Measurements from ENCODE around the gene SLC17A3.

SLC17A3 gene

DNA sequence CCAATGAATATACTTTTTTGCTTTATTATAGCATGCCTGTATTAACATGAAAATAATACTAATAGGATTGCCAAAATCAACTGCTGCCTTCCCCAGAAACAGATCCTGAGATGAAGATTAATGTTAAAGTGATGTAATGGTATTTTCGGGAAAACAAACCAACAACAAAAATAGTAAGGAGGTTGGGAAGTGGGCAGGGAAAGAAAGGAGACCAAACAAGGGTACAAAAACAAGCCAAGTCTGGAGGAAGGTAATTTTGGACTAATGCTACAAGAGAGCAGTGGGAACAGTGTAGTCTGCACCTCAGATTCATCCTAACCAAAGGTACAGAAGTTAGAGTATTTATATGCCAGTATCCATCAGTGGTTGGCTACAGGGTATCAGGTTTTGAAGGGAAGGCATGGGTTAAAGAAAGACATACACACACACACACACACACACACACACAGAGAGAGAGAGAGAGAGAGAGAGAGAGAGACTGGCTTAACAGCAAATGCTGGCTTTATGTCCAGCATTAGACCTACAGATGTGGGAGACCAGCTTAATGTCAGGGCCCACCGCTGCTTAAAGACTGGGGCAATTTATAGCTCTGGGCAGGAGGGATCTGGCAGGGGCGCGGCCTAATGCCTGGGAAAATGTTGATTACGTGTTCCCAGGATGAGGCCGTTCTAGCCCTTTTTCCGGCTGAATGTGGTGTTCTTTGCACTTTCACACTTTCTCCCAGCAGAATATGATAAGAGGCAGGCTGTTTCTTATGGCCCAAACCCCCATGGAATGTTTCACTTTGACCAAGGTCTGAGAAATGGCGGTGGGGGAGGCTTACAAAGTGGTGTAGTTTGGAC lies 38.4 kb downstream of the SLC17A3 start:
- intact Hi-C loops (cut with micrococcal nuclease): no loop called here
- Mint-ChIP-seq H3K4me3 (no peak overlapping the region), H3K27ac (no peak overlapping the region), H3K9me3 (no peaks in the 10 kb centered on the region), H3K4me1 (ENCODE audit: low read depth) (no peaks in the 10 kb centered on the region), H3K36me3 (ENCODE audit: low read depth) (no peaks in the 10 kb centered on the region), H3K27me3 (no peaks in the 10 kb centered on the region)

DNA sequence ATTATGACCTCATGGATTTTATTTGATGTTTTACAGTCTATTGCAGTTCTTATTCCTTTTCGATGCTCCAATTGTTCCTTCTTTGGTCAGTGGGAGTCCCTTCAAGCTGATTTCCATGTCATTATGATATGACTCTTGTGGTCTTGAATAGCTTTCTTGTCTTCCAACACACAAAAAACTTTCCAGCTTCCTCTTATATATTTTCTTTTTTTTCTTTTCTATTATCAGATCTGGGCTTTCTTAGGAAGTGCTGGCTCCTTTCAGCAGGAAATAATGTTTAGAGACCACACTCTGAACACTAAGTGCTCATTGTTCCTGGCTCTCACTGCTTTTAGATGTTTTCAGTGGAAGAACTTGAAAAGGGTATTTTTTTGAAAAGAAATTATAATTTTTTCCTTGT lies 39.1 kb downstream of the SLC17A3 start:
- no peaks in the 10 kb centered on the region for H3K9me3 Mint-ChIP-seq
- H3K36me3 Mint-ChIP-seq (ENCODE audit: low read depth): no peaks in the 10 kb centered on the region
- no peaks in the 10 kb centered on the region for H3K4me1 Mint-ChIP-seq (ENCODE audit: low read depth)
- intact Hi-C loops (cut with micrococcal nuclease): no loop called here
- no peak overlapping the region for H3K4me3 Mint-ChIP-seq
- H3K27ac Mint-ChIP-seq: no peak overlapping the region
- H3K27me3 Mint-ChIP-seq: no peaks in the 10 kb centered on the region

DNA sequence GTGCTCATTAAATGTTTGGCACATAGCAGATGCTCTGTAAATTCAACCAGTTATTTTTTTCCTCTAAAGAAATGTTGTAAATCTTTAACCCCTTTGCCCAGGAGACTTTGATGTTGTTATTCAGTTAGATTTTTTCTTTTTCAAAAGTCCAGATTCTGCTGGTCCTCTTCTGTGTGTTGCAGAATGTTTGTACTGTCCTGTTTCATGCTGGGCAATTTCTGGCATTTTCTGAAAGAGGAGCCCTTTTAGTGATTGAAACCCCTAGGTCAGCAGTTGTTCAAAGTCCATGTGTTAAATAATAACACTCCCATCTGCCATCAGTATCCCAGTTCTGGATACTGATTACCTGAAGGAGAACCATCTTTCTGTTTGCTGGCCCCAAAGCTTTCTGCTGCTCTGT lies 40.9 kb downstream of the SLC17A3 start:
- Mint-ChIP-seq H3K27me3 (no peaks in the 10 kb centered on the region), H3K9me3 (no peaks in the 10 kb centered on the region), H3K27ac (no peak overlapping the region), H3K4me1 (ENCODE audit: low read depth) (no peaks in the 10 kb centered on the region), H3K4me3 (no peak overlapping the region), H3K36me3 (ENCODE audit: low read depth) (no peaks in the 10 kb centered on the region)
- intact Hi-C loops (cut with micrococcal nuclease): no loop called here

DNA sequence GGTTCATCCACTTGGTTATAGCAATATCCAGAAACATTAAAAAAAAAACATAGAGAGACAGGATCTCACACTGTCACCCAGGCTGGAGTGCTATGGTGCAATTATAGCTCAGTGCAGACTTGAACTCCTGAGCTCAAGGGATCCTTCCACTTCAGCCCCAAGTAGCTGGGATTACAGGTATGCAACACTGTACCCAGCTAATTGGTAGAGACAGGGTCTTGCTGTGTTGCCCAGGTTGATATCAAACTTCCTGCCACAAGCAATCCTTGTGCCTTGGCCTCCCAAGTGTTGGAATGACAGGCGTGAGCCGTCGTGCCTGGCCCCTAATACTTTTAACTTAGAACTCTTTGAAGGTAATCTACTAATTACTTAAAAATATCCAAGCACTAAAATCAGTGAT lies 41.4 kb downstream of the SLC17A3 start:
- Mint-ChIP-seq H3K9me3 (no peaks in the 10 kb centered on the region), H3K36me3 (ENCODE audit: low read depth) (no peaks in the 10 kb centered on the region), H3K27ac (no peak overlapping the region), H3K27me3 (no peaks in the 10 kb centered on the region), H3K4me3 (no peak overlapping the region), H3K4me1 (ENCODE audit: low read depth) (no peaks in the 10 kb centered on the region)
- intact Hi-C loops (cut with micrococcal nuclease): no loop called here

DNA sequence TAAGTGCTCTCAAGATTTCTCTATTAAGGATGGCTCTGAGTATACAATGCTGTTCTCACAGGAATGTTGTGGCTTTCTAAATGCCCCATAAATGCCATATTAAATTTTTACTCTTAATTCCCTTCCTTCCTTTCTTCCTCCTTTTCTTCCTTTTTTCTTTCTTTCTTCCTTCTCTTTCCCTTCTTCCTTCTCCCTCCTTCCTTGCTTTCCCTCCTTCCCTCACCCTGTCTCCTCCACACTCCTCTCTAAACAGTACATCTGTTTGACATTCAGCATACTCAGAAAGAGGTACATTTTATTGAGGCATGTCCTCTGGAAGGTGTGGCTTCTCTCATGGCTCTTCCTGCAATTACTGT lies 41.8 kb downstream of the SLC17A3 start:
- Mint-ChIP-seq H3K27me3 (no peaks in the 10 kb centered on the region), H3K36me3 (ENCODE audit: low read depth) (no peaks in the 10 kb centered on the region), H3K9me3 (no peaks in the 10 kb centered on the region), H3K4me1 (ENCODE audit: low read depth) (no peaks in the 10 kb centered on the region), H3K27ac (no peak overlapping the region), H3K4me3 (no peak overlapping the region)
- intact Hi-C loops (cut with micrococcal nuclease): no loop called here

DNA sequence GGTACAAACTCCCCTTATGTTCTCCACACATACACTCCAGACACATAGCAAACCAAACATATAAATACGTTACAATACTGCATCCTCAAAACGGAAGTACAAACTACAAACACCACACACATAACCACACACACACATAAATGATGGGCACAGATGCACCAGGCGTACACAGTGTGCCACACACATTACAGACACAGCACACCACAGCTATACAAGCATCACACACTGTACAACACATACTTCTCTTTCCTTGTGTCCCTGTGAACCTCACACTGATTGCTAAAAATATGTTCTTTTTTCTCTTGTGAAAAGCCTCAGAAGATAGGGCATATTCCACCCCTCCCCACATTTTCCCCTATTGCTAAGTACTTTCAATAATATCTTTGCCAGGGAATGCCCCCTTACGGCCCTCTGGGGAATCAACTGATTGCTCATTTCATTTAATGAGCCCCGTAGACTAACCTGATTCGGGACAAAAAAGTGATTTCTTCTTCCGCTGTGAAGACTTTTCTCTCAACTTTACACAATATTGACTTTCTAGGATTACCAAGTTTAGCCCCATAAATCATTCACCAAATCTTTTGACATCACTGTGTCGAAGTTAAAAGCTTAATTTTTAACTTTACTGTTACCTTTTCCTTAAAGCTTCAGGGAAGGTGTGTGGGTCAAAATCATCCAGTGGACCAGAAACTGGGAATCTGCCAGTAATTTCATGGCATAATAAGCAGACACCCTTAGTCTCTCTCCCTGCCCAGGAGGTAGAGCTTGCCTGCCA lies 42.3 kb downstream of the SLC17A3 start, which contains the start of gene SLC17A1:
TSS of gene SLC17A1 (minus strand) at position 521 of the 775 bp plus-strand sequence. CDS start 1,495 bp downstream, outside the sequence.
- Mint-ChIP-seq H3K27ac (no peak within 1 kb of the TSS), H3K27me3 (no peaks in the 10 kb centered on the region), H3K4me1 (ENCODE audit: low read depth) (no peaks in the 10 kb centered on the region), H3K4me3 (no peak within 1 kb of the TSS), H3K9me3 (no peaks in the 10 kb centered on the region), H3K36me3 (ENCODE audit: low read depth) (no peaks in the 10 kb centered on the region)
- intact Hi-C loops (cut with micrococcal nuclease): no loop called here

DNA sequence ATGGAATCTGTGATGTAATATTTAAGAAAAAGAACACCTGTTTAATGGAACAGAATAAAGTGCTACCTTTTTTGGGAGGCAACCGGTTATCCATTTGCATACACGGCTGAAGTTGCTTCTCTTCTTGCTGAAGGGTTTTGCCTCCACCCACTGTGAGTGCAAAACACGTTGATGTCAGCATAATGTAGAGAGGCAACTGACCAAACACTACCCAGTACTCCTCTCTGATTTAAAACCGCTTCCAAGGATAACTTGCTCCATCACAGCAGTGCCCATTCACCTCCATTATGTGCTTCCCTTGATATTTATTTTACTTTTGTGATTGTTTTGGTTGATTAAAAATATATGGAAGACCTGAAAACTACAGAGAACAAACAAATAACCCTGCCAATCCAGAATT lies 43.6 kb downstream of the SLC17A3 start:
- peaks cover under 1% of the 10 kb centered on the region for H3K27me3 Mint-ChIP-seq

DNA sequence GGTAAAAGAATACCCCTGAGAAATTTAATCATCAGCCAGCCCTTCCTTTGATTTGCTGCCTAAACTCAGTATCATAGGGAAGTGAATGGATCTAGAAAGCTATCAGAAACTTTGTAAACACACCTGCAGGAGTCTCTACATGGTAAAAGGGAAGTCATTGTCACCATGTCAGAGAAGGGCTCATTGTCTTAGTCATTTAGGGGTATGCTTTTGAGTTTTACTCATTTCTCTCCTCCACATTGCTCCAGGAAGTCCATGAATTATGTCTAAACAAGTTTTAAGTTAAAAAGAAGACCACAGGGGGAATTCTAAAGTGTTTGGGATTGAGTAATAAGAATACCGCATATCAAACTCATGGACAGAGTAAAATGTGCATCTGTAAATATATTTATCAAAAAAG lies 44.7 kb downstream of the SLC17A3 start:
- no peaks in the 10 kb centered on the region for H3K36me3 Mint-ChIP-seq (ENCODE audit: low read depth)
- no peak overlapping the region for H3K4me3 Mint-ChIP-seq
- no peaks in the 10 kb centered on the region for H3K9me3 Mint-ChIP-seq
- intact Hi-C loops (cut with micrococcal nuclease): no loop called here
- H3K4me1 Mint-ChIP-seq (ENCODE audit: low read depth): no peaks in the 10 kb centered on the region
- H3K27ac Mint-ChIP-seq: no peak overlapping the region
- peaks cover 1% of the 10 kb centered on the region for H3K27me3 Mint-ChIP-seq

More for the DNA sequence above, 43.6 kb downstream of the SLC17A3 start:
- no peak overlapping the region for H3K4me3 Mint-ChIP-seq
- no peaks in the 10 kb centered on the region for H3K4me1 Mint-ChIP-seq (ENCODE audit: low read depth)
- no peak overlapping the region for H3K27ac Mint-ChIP-seq
- H3K36me3 Mint-ChIP-seq (ENCODE audit: low read depth): no peaks in the 10 kb centered on the region
- intact Hi-C loops (cut with micrococcal nuclease): no loop called here
- H3K9me3 Mint-ChIP-seq: no peaks in the 10 kb centered on the region

DNA sequence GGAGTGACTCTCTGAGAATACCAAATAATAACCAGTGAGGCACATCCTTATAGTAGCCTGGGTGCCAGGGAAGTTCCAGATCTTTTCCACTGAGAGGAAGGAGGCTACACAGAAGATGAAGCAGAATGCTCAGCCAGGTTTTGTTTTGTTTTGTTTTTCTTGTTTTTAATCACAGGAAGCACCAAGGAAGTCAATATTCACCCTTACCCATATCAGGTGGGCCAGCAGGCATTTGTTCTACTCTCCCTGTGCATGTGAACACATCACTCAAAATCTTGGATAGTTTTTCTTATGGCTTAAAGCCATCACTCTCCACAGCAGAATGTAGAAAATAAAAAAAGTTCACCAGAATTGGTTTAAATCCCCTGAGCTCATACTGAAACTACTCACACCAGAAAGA lies 52.7 kb downstream of the SLC17A3 start:
- peaks cover 3% of the 10 kb centered on the region for H3K27me3 Mint-ChIP-seq
- H3K9me3 Mint-ChIP-seq: no peaks in the 10 kb centered on the region
- H3K27ac Mint-ChIP-seq: no peak overlapping the region
- intact Hi-C loops (cut with micrococcal nuclease): no loop called here
- no peaks in the 10 kb centered on the region for H3K36me3 Mint-ChIP-seq (ENCODE audit: low read depth)
- H3K4me3 Mint-ChIP-seq: no peak overlapping the region
- no peaks in the 10 kb centered on the region for H3K4me1 Mint-ChIP-seq (ENCODE audit: low read depth)

DNA sequence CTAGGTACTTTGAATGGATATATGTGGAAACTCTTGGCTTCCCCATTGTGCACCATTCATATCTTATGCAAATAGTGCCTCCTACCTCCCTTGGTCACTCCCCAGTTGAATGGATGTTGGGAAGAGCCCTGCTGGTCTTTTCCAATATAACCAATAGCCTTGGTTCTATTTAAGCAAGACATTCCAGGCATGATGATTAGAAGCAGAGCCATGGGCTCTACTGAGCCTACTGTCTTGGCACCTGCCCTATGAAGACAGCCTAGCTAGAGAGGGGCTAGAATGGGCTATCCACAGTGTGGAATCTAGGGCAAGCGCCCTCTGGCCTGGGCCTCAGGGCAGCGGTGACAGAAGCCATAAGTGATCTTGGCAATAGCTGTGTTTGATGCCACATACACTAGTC lies 57.8 kb downstream of the SLC17A3 start:
- H3K9me3 Mint-ChIP-seq: no peaks in the 10 kb centered on the region
- no peaks in the 10 kb centered on the region for H3K4me1 Mint-ChIP-seq (ENCODE audit: low read depth)
- H3K4me3 Mint-ChIP-seq: no peak overlapping the region
- intact Hi-C loops (cut with micrococcal nuclease): no loop called here
- no peaks in the 10 kb centered on the region for H3K36me3 Mint-ChIP-seq (ENCODE audit: low read depth)
- peaks cover 2% of the 10 kb centered on the region for H3K27me3 Mint-ChIP-seq
- no peak overlapping the region for H3K27ac Mint-ChIP-seq

DNA sequence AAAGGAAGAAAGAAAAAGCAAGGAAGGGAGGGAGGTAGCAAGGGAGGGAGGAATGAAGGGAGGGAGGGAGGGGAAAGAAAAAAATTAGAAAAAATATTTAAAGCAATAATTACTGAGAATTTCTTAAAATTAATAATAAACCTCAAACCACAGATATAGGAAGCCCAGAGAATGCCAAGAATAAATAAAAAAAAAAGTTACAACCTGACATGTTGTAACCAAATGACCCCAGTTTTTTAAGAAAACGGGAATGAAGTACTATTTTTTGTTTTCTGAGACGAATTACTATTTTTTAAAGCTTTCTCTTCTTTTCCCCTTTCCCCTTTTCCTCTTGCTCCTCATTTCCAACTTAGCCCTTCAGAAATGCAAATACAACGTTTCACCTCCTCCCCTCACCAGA lies 58.8 kb downstream of the SLC17A3 start:
- Mint-ChIP-seq H3K4me1 (ENCODE audit: low read depth) (no peaks in the 10 kb centered on the region), H3K9me3 (no peaks in the 10 kb centered on the region), H3K27me3 (peaks cover 2% of the 10 kb centered on the region)

DNA sequence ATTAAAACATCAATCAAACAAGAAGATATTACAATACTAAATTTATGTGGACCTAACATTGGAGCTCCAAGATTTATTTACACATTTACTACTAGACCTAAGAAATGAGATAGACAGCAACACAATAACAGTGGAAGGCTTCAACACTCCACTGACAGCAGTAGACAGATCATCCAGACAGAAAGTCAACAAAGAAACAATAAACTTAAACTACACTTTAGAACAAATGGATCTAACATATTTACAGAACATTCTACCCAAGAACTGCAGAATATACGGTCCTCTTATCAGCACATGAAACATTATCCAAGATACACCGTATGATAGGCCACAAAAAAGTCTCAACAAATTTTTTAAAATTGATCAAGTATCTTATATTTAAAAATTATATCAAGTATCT lies 69.2 kb downstream of the SLC17A3 start:
- H3K4me3 Mint-ChIP-seq: no peak overlapping the region

More for the DNA sequence above, 58.8 kb downstream of the SLC17A3 start:
- no peak overlapping the region for H3K27ac Mint-ChIP-seq
- no peak overlapping the region for H3K4me3 Mint-ChIP-seq
- intact Hi-C loops (cut with micrococcal nuclease): no loop called here
- H3K36me3 Mint-ChIP-seq (ENCODE audit: low read depth): no peaks in the 10 kb centered on the region

DNA sequence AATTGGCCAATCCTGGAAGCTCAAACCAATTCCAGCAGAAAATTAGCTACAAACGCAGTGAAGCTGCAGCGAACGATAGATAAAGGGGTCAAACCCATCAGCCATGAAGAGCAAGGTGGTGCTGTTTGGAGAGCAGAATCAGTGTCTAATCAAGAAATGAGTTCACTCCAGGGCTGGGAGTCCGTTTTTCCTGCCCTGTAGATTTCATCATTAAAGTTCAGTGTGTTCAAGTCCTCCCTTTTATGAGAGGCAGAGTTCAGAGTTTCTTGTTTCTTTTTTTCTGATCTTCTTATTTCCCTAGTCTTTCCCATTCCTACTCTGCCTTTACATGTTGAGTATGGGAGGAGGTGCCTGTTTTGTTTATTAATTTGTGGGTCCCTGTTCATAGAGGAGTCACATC lies 72.6 kb downstream of the SLC17A3 start:
- Mint-ChIP-seq H3K9me3 (no peaks in the 10 kb centered on the region), H3K4me1 (ENCODE audit: low read depth) (no peaks in the 10 kb centered on the region), H3K4me3 (no peak overlapping the region), H3K27me3 (no peaks in the 10 kb centered on the region), H3K36me3 (ENCODE audit: low read depth) (no peaks in the 10 kb centered on the region), H3K27ac (no peak overlapping the region)
- intact Hi-C loops (cut with micrococcal nuclease): no loop called here

More for the DNA sequence above, 69.2 kb downstream of the SLC17A3 start:
- H3K36me3 Mint-ChIP-seq (ENCODE audit: low read depth): no peaks in the 10 kb centered on the region
- intact Hi-C loops (cut with micrococcal nuclease): no loop called here
- H3K9me3 Mint-ChIP-seq: no peaks in the 10 kb centered on the region
- H3K27ac Mint-ChIP-seq: no peak overlapping the region
- H3K4me1 Mint-ChIP-seq (ENCODE audit: low read depth): no peaks in the 10 kb centered on the region
- H3K27me3 Mint-ChIP-seq: no peaks in the 10 kb centered on the region
